H1 (cell line): ENCODE data around the gene CDX2. TPM values are rescaled to one million over a fixed set of nuclear protein-coding genes. Genes with fewer than 3 reads are reported as not detected.

Experiments used
- CTCF ChIA-PET: fragments of 300-600 bp; sonication (Branson Sonifier 250); formaldehyde crosslinking; loops from one replicate; lab custom pipeline; 2021; ENCODE audit not compliant: partially characterized antibody; lab: Charles Lee
- POLR2A ChIA-PET: fragments of 300-600 bp; sonication (Branson Sonifier 250); formaldehyde crosslinking; loops from one replicate; lab custom pipeline; 2021; ENCODE audit warnings: inconsistent platforms; ENCODE audit not compliant: partially characterized antibody; lab: Charles Lee
- DNase-seq, 2 experiments: peaks; one replicate each; pipeline versions ENCODE4 v3.0.0 to v3.0.0-alpha.2; 2010 to 2022; ENCODE audit warnings: low spot score in 2 of 2, low read depth in 1 of 2, mixed read lengths in 1 of 2
- FAIRE-seq: peaks from 2 replicates; lab custom pipeline; 2011; peaks lifted over from hg19 to GRCh38; lab: Jason Lieb, UNC
- H2AFZ ChIP-seq: 2 replicates; pipeline ENCODE4 v1.8.1; 2012; ENCODE audit warnings: low read length, inconsistent platforms
- H2AK5ac ChIP-seq: 2 replicates; pipeline ENCODE4 v1.6.1; 2013; ENCODE audit warnings: low read depth, low read length
- H2BK120ac ChIP-seq: replicated peaks from 2 replicates; pipeline ENCODE3; 2013; ENCODE audit warnings: low read depth, low read length, inconsistent platforms
- H2BK12ac ChIP-seq: 2 replicates; pipeline ENCODE4 v1.6.1; 2013; ENCODE audit warnings: low read depth, low read length
- H2BK15ac ChIP-seq: 2 replicates; pipeline ENCODE4 v1.6.1; 2013; ENCODE audit warnings: low read length
- H2BK20ac ChIP-seq: 2 replicates; pipeline ENCODE4 v1.6.1; 2013; ENCODE audit warnings: low read length
- H2BK5ac ChIP-seq: 2 replicates; pipeline ENCODE4 v1.6.1; 2013; ENCODE audit warnings: low read depth, low read length
- H3K14ac ChIP-seq: 2 replicates; pipeline ENCODE4 v1.6.1; 2013; ENCODE audit warnings: inconsistent platforms; ENCODE audit not compliant: insufficient read length
- H3K18ac ChIP-seq: 2 replicates; pipeline ENCODE4 v1.6.1; 2013; ENCODE audit warnings: low read length; ENCODE audit errors: extremely low read depth
- H3K23ac ChIP-seq: 2 replicates; pipeline ENCODE4 v1.6.1; 2013; ENCODE audit warnings: inconsistent platforms; ENCODE audit not compliant: insufficient read length
- H3K23me2 ChIP-seq: 2 replicates; pipeline ENCODE4 v1.6.1; 2013; ENCODE audit warnings: low read depth, low read length
- H3K27ac ChIP-seq: 2 replicates; pipeline ENCODE4 v1.6.1; 2011; ENCODE audit warnings: low read depth, low read length, inconsistent platforms
- H3K27me3 ChIP-seq, 4 experiments: replicated peaks in 1 of 4; 1 replicate in 1 of 4; 2 replicates in 3 of 4; pipeline versions ENCODE4 v1.6.1 to v1.8.1; 2011 to 2013; ENCODE audit warnings: low read length in 3 of 4, mild to moderate bottlenecking in 3 of 4, inconsistent platforms in 2 of 4, mixed read lengths in 2 of 4, moderate library complexity in 1 of 4; ENCODE audit not compliant: control insufficient read depth in 3 of 4, insufficient read depth in 3 of 4; ENCODE audit errors: extremely low read depth in 1 of 4
- H3K36me3 ChIP-seq, 4 experiments: 2 replicates each; pipeline versions ENCODE4 v1.6.1 to v1.8.1; 2011 to 2013; ENCODE audit warnings: mild to moderate bottlenecking in 4 of 4, low read length in 3 of 4, moderate library complexity in 2 of 4, control low read depth in 1 of 4, inconsistent platforms in 1 of 4; ENCODE audit not compliant: insufficient read depth in 4 of 4, control insufficient read depth in 2 of 4
- H3K4ac ChIP-seq: replicated peaks from 2 replicates; pipeline ENCODE3; 2013; ENCODE audit warnings: low read length, low read depth, mixed read lengths, inconsistent platforms; ENCODE audit not compliant: insufficient read length
- H3K4me1 ChIP-seq, 4 experiments: replicated peaks in 1 of 4; 1 replicate in 1 of 4; 2 replicates in 3 of 4; pipeline versions ENCODE4 v1.6.1 to v1.8.1; 2011 to 2013; ENCODE audit warnings: low read length in 3 of 4, inconsistent platforms in 2 of 4, mixed read lengths in 1 of 4; ENCODE audit not compliant: insufficient read depth in 4 of 4, control insufficient read depth in 3 of 4
- H3K4me2 ChIP-seq, 2 experiments: 2 replicates each; pipeline versions ENCODE4 v1.6.1 to v1.8.1; 2011 to 2013; ENCODE audit warnings: low read depth in 2 of 2, low read length in 2 of 2, control low read depth in 1 of 2, inconsistent platforms in 1 of 2, mild to moderate bottlenecking in 1 of 2; ENCODE audit not compliant: insufficient read depth in 1 of 2
- H3K4me3 ChIP-seq, 4 experiments: fragments of 200-600, 300-600 bp in 1 of 4; sonication (generic), shearing (Covaris generic), sonication (Bioruptor Twin) in 1 of 4; 2 replicates each; pipeline versions ENCODE4 v1.5.1 to v1.8.1; 2011 to 2016; ENCODE audit warnings: low read length in 4 of 4, low read depth in 3 of 4, control low read depth in 2 of 4, inconsistent platforms in 2 of 4, mild to moderate bottlenecking in 2 of 4, mixed read lengths in 1 of 4, moderate library complexity in 1 of 4; ENCODE audit not compliant: insufficient read depth in 2 of 4; ENCODE audit errors: extremely low read depth in 1 of 4
- H3K56ac ChIP-seq: replicated peaks from 2 replicates; pipeline ENCODE3; 2013; ENCODE audit warnings: low read depth, mild to moderate bottlenecking, mixed read lengths, low read length, inconsistent platforms; ENCODE audit not compliant: insufficient read length
- H3K79me1 ChIP-seq: 2 replicates; pipeline ENCODE4 v1.6.1; 2013; ENCODE audit warnings: low read depth, low read length, control low read depth
- H3K79me2 ChIP-seq, 2 experiments: 2 replicates each; pipeline versions ENCODE4 v1.6.1 to v1.8.1; 2012 to 2013; ENCODE audit warnings: low read length in 2 of 2, mild to moderate bottlenecking in 2 of 2, inconsistent platforms in 1 of 2; ENCODE audit not compliant: insufficient read depth in 2 of 2, control insufficient read depth in 1 of 2
- H3K9ac ChIP-seq, 4 experiments: replicated peaks in 1 of 4; 1 replicate in 1 of 4; 2 replicates in 3 of 4; pipeline versions ENCODE4 v1.6.1 to v1.8.1; 2011 to 2013; ENCODE audit warnings: low read depth in 3 of 4, low read length in 3 of 4, control low read depth in 2 of 4, mild to moderate bottlenecking in 2 of 4, moderate library complexity in 2 of 4, inconsistent platforms in 1 of 4; ENCODE audit errors: extremely low read depth in 1 of 4
- H3K9me3 ChIP-seq, 2 experiments: 2 replicates each; pipeline versions ENCODE4 v1.6.1 to v1.8.1; 2012 to 2013; ENCODE audit warnings: mild to moderate bottlenecking in 2 of 2, moderate library complexity in 2 of 2, control low read depth in 1 of 2, inconsistent platforms in 1 of 2, low read depth in 1 of 2, low read length in 1 of 2, mixed read lengths in 1 of 2; ENCODE audit not compliant: insufficient read depth in 2 of 2
- H4K20me1 ChIP-seq, 2 experiments: replicated peaks in 1 of 2; 2 replicates each; pipeline versions ENCODE3 to v1.8.1; 2011 to 2013; ENCODE audit warnings: inconsistent platforms in 2 of 2, low read length in 2 of 2, mild to moderate bottlenecking in 1 of 2; ENCODE audit not compliant: insufficient read depth in 2 of 2, control insufficient read depth in 1 of 2
- H4K5ac ChIP-seq: 2 replicates; pipeline ENCODE4 v1.6.1; 2013; ENCODE audit warnings: low read length, low read depth, mixed read lengths, inconsistent platforms; ENCODE audit not compliant: insufficient read length
- H4K8ac ChIP-seq: 2 replicates; pipeline ENCODE4 v1.8.0; 2013; ENCODE audit warnings: mild to moderate bottlenecking, moderate library complexity, low read length, inconsistent platforms; ENCODE audit not compliant: insufficient read depth; ENCODE audit errors: extremely low read depth
- H4K91ac ChIP-seq: replicated peaks from 2 replicates; pipeline ENCODE3; 2013; ENCODE audit warnings: low read length, mixed read lengths, inconsistent platforms; ENCODE audit not compliant: insufficient read length
- HDAC2 ChIP-seq, 2 experiments: fragments of 300-600 bp in 1 of 2; sonication (generic) in 1 of 2; IDR thresholded peaks; 2 replicates each; pipeline ENCODE4 v1.6.1; 2011 to 2012; ENCODE audit warnings: low read depth in 2 of 2, low read length in 2 of 2, mild to moderate bottlenecking in 2 of 2, moderate library complexity in 2 of 2, borderline replicate concordance in 1 of 2, inconsistent platforms in 1 of 2
- KDM4A ChIP-seq: IDR thresholded peaks from one replicate; pipeline ENCODE4 v1.7.1; 2012; ENCODE audit warnings: low read depth, mild to moderate bottlenecking, moderate library complexity, low read length, inconsistent platforms; ENCODE audit not compliant: severe bottlenecking
- SAP30 ChIP-seq: fragments of 300-600 bp; sonication (generic); IDR thresholded peaks from 2 replicates; pipeline ENCODE4 v1.7.1; 2012; ENCODE audit warnings: low read length, moderate library complexity, mild to moderate bottlenecking, inconsistent platforms; ENCODE audit not compliant: insufficient read depth, insufficient replicate concordance
- SIX5 ChIP-seq: IDR thresholded peaks from 2 replicates; pipeline ENCODE4 v1.6.1; 2011; ENCODE audit warnings: mild to moderate bottlenecking, low read depth, low read length
- SUZ12 ChIP-seq: fragments of 200-600 bp; sonication (generic); IDR thresholded peaks from 2 replicates; pipeline ENCODE4 v1.6.1; 2012; ENCODE audit warnings: mild to moderate bottlenecking, inconsistent platforms, low read length, moderate library complexity, mixed read lengths
- TAF7 ChIP-seq: optimal IDR thresholded peaks from 2 replicates; pipeline ENCODE3; 2011; ENCODE audit warnings: low read depth, mild to moderate bottlenecking, inconsistent platforms, low read length, moderate library complexity, borderline replicate concordance
- YY1 ChIP-seq: IDR thresholded peaks from 2 replicates; pipeline ENCODE4 v1.6.1; 2011; ENCODE audit warnings: low read depth, mild to moderate bottlenecking, low read length
- WGBS, 2 experiments: shearing (Covaris generic) in 1 of 2; methylation state at CpG; one replicate each; pipeline versions ENCODE4 v1.1.6 to v1.1.7; 2013 to 2015; ENCODE audit warnings: low lambda C conversion rate in 2 of 2, mixed read lengths in 2 of 2, inconsistent platforms in 1 of 2, low coverage in 1 of 2, missing lambda C conversion rate in 1 of 2; ENCODE audit not compliant: insufficient replicate concordance in 2 of 2, insufficient coverage in 1 of 2, insufficient read length in 1 of 2; ENCODE audit errors: extremely low coverage in 1 of 2, missing lambda C conversion rate in 1 of 2; 5-methylcytosine and 5-hydroxymethylcytosine counted together
- polyA plus RNA-seq, 7 experiments: library from polyadenylated mRNA; depleted of rRNA in 3 of 7; stranded (reverse) in 5 of 7; unstranded in 2 of 7; fragments of >200 nt in 5 of 7; fragments of 200-250 nt in 2 of 7; gene quantifications; 1 replicate in 5 of 7; 2 replicates in 1 of 7; 4 replicates in 1 of 7; pipeline versions ENCODE4 v1.2.1 to v1.2.3, GENCODE V29; 2011 to 2013; ENCODE audit warnings: missing spikeins in 2 of 7, mixed read lengths in 2 of 7
- total RNA-seq: library from RNA; stranded (reverse); fragmentation: NEBNext Ultra II Directional; extraction: Animal tissue kit (Norgen Biotek cat#: 25700); gene quantifications from 2 replicates; pipeline ENCODE4 v1.2.1, GENCODE V29; 2021
- TF ChIP-seq, protein P1 (sequence below): IDR thresholded peaks from 2 replicates; pipeline ENCODE4 v1.6.1; 2011; ENCODE audit warnings: low read depth, mild to moderate bottlenecking, low read length; ENCODE audit not compliant: insufficient read depth
- TF ChIP-seq, protein P2 (sequence below): IDR thresholded peaks from 2 replicates; pipeline ENCODE4 v1.6.1; 2012; ENCODE audit warnings: low read length, inconsistent platforms

Gene CDX2
- total and polyA plus RNA-seq, 2 of the 8 experiments (the other 6 are each of a cell fraction or from before 2014, with no cell fraction given), result 0.09 TPM; not detected in 1

DNA sequence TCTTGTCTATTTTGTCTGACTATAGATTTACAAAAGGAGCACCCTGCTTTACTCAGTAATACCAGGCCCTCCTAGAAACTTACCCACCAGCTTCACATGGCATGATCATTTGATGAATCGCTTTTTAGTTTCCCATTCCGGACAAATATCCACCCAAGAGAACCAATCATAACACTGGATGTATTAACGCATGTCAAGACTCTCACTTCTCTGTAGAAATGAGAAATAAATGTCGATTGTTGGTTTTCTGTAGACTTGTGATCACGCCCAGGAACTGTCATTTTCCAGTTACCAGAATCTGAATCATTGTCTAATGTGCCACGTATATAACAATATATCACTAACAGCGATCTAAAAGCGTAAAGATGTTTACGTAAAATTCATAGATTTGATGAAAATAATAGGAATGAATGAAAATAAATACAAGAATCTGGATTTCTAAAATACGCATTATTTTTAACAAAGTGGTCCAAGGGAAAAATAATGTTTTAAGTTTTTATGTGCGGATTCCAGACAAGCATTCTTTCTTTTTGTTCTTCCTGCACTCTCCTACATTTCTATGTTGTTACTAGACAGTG is 14.0 kb downstream of the CDX2 start:
- Histone ChIP-seq H3K36me3 (no peaks in the 10 kb centered on the region; a peak in 1 of 8 replicates), H2AK5ac (no peak overlapping the region), H3K18ac (no peak overlapping the region), H3K14ac (no peak overlapping the region), H3K23me2 (peaks cover 1% of the 10 kb centered on the region; the same call in 1 of the 2 replicates), H2BK120ac (no peak overlapping the region), H4K8ac (no peak overlapping the region), H3K23ac (no peak overlapping the region), H3K4me2 (no peak overlapping the region; a peak in 1 of 4 replicates), H3K27ac (no peak overlapping the region), H3K4me3 (0 out of 8 replicates have a peak overlapping the region, but pooled peaks of 1 of the 4 experiments have one; percentile 61), H3K4ac (no peak overlapping the region), H4K20me1 (peaks cover 8 to 15% of the 10 kb centered on the region in 2 experiments), H2BK12ac (no peak overlapping the region), H2BK15ac (no peak overlapping the region), H3K27me3 (peaks cover 67 to 95% (median 84%) of the 10 kb centered on the region in 4 experiments), H3K56ac (no peak overlapping the region), H2BK20ac (no peak overlapping the region), H3K9me3 (no peaks in the 10 kb centered on the region; a peak in 1 of 4 replicates), H3K4me1 (peaks cover 0 to 8% (median 4%) of the 10 kb centered on the region in 4 experiments; a peak in 5 of 7 replicates), H4K5ac (no peak overlapping the region), H3K79me1 (no peaks in the 10 kb centered on the region), H3K9ac (no peak overlapping the region), H4K91ac (no peak overlapping the region), H3K79me2 (no peaks in the 10 kb centered on the region), H2AFZ (no peak overlapping the region), H2BK5ac (no peak overlapping the region)
- FAIRE-seq (no peak), DNase-seq (no peak)
- WGBS, 2 experiments, result 61% methylated on average over 11 of the region's 11 CpGs; no CpG with 5 or more reads in 1 of the 2 experiments
- ChIA-PET CTCF (interaction anchor here (0.7 to 8.6 kb wide), 25 partner anchors 10 to 503 kb away, joined by 3 to 150 read pairs (median 7); partner anchors contain the start of genes CDX2 and PDX1), POLR2A (interaction anchor here (0.9 to 1.5 kb wide), 3 partner anchors 10 to 18 kb away, joined by 3 to 6 read pairs (median 3); partner anchors contain the start of gene CDX2)
- TF ChIP-seq KDM4A, result no peak
- TF ChIP-seq YY1, result no peak
- no peak for TF ChIP-seq HDAC2 (IDR thresholded peaks at IDR 0.05; ENCODE audit: borderline replicate concordance in 1 of 2, low read depth in 2 of 2, low read length in 2 of 2)
- TF ChIP-seq TAF7, result no peak
- no peak; the same call in 1 of the 2 replicates for TF ChIP-seq SUZ12
- no peak for TF ChIP-seq SIX5
- TF ChIP-seq, protein P1, sequence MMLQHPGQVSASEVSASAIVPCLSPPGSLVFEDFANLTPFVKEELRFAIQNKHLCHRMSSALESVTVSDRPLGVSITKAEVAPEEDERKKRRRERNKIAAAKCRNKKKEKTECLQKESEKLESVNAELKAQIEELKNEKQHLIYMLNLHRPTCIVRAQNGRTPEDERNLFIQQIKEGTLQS, result no peak
- TF ChIP-seq SAP30, result no peak
- TF ChIP-seq, protein P2, sequence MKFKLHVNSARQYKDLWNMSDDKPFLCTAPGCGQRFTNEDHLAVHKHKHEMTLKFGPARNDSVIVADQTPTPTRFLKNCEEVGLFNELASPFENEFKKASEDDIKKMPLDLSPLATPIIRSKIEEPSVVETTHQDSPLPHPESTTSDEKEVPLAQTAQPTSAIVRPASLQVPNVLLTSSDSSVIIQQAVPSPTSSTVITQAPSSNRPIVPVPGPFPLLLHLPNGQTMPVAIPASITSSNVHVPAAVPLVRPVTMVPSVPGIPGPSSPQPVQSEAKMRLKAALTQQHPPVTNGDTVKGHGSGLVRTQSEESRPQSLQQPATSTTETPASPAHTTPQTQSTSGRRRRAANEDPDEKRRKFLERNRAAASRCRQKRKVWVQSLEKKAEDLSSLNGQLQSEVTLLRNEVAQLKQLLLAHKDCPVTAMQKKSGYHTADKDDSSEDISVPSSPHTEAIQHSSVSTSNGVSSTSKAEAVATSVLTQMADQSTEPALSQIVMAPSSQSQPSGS, result no peak
